Ovary (tissue), 3 donors: ENCODE measurements around the gene CEP97.

Source experiments
- CTCF ChIP-seq, 3 donors: fragments of 450-650 bp in 2 of 3; fragments of 200-600 bp in 1 of 3; IDR thresholded peaks; one replicate each; pipeline versions ENCODE4 v1.5.1 to v1.8.0; 2016 to 2022; ENCODE audit warnings: antibody characterized with exemption in 3 of 3, mild to moderate bottlenecking in 1 of 3
- EP300 ChIP-seq: sonication (generic); formaldehyde crosslinking; IDR thresholded peaks from one replicate; pipeline ENCODE4 v1.6.1; 2017; ENCODE audit warnings: antibody characterized with exemption
- POLR2A ChIP-seq: fragments of 450-650 bp; IDR thresholded peaks from one replicate; pipeline ENCODE4 v1.6.1; 2017; ENCODE audit warnings: antibody characterized with exemption, mild to moderate bottlenecking, moderate library complexity
- donor health status: DM: no; HTN: no; CAD: no.

- TF ChIP-seq CTCF (IDR thresholded peaks at IDR 0.05) = no peak
- no peak for TF ChIP-seq POLR2A
- no peak for TF ChIP-seq EP300
Observed at GRCh38 chr3:101719604-101720185, 4.7 kb upstream of the CEP97 start.
